Cardiac muscle cell (in vitro differentiated cells and primary cell): ENCODE data around the gene CAMK2G. TPM values are rescaled to one million over a fixed set of nuclear protein-coding genes. Genes with fewer than 3 reads are reported as not detected.

Source experiments
- DNase-seq, 2 donors: peaks; one replicate each; pipeline versions ENCODE4 v3.0.0 to v3.0.0-alpha.2; 2010 to 2017; ENCODE audit warnings: low read depth in 1 of 2, low spot score in 1 of 2
- H3K27ac ChIP-seq: fragments of 200-600 bp; sonication (generic); 2 replicates; pipeline ENCODE4 v1.5.1; 2016
- H3K27me3 ChIP-seq: fragments of 200-600 bp; sonication (generic); 2 replicates; pipeline ENCODE4 v1.6.0; 2016; ENCODE audit warnings: control low read depth
- H3K36me3 ChIP-seq: fragments of 200-600 bp; sonication (generic); 2 replicates; pipeline ENCODE4 v1.5.1; 2016; ENCODE audit warnings: control low read depth
- H3K4me1 ChIP-seq: fragments of 200-600 bp; sonication (generic); 2 replicates; pipeline ENCODE4 v1.8.1; 2017; ENCODE audit warnings: low read depth, mild to moderate bottlenecking, mixed run types
- H3K4me3 ChIP-seq: fragments of 200-600 bp; sonication (generic); 2 replicates; pipeline ENCODE4 v1.5.1; 2016; ENCODE audit warnings: mild to moderate bottlenecking
- H3K9me3 ChIP-seq: fragments of 200-600 bp; sonication (generic); 2 replicates; pipeline ENCODE4 v1.5.1; 2017; ENCODE audit warnings: low read depth, mild to moderate bottlenecking, control low read depth
- polyA plus RNA-seq: library from polyadenylated mRNA; unstranded; fragments of >200 nt; fragmentation: Nextera tagmentation; extraction: Ambion mirVana; gene quantifications from 2 replicates; pipeline ENCODE4 v1.2.1, GENCODE V29; 2016
- total RNA-seq: library from RNA; depleted of rRNA; stranded (reverse); fragments of >200 nt; gene quantifications from 2 replicates; pipeline ENCODE4 v1.2.3, GENCODE V29; 2016
- TF ChIP-seq, protein P1 (sequence below): IDR thresholded peaks from 2 replicates; pipeline ENCODE4 v1.5.1; 2012; ENCODE audit warnings: low read depth, mild to moderate bottlenecking, low read length

Gene CAMK2G
- total and polyA plus RNA-seq, 2 experiments from 2014 or later = 7.7 to 29.8 TPM

GRCh38 chr10:73828161-73828560 is 46.2 kb downstream of the CAMK2G start:
- TF ChIP-seq, protein P1, sequence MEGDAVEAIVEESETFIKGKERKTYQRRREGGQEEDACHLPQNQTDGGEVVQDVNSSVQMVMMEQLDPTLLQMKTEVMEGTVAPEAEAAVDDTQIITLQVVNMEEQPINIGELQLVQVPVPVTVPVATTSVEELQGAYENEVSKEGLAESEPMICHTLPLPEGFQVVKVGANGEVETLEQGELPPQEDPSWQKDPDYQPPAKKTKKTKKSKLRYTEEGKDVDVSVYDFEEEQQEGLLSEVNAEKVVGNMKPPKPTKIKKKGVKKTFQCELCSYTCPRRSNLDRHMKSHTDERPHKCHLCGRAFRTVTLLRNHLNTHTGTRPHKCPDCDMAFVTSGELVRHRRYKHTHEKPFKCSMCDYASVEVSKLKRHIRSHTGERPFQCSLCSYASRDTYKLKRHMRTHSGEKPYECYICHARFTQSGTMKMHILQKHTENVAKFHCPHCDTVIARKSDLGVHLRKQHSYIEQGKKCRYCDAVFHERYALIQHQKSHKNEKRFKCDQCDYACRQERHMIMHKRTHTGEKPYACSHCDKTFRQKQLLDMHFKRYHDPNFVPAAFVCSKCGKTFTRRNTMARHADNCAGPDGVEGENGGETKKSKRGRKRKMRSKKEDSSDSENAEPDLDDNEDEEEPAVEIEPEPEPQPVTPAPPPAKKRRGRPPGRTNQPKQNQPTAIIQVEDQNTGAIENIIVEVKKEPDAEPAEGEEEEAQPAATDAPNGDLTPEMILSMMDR = no peak

GRCh38 chr10:73827346-73828089 is 46.8 kb downstream of the CAMK2G start:
- H3K4me1 ChIP-seq = no peaks in the 10 kb centered on the region
- no peaks in the 10 kb centered on the region for H3K27me3 ChIP-seq
- H3K4me3 ChIP-seq = no peak overlapping the region
- H3K27ac ChIP-seq = no peak overlapping the region
- H3K36me3 ChIP-seq = no peaks in the 10 kb centered on the region
- no peaks in the 10 kb centered on the region for H3K9me3 ChIP-seq
- TF ChIP-seq, protein P1 = no peak
- no peak for DNase-seq

More at GRCh38 chr10:73828161-73828560, 46.2 kb downstream of the CAMK2G start:
- no peaks in the 10 kb centered on the region for H3K4me1 ChIP-seq
- DNase-seq = no peak
- no peak overlapping the region for H3K27ac ChIP-seq
- H3K36me3 ChIP-seq = no peaks in the 10 kb centered on the region
- no peak overlapping the region for H3K4me3 ChIP-seq
- H3K27me3 ChIP-seq = no peaks in the 10 kb centered on the region
- no peaks in the 10 kb centered on the region for H3K9me3 ChIP-seq

DNA sequence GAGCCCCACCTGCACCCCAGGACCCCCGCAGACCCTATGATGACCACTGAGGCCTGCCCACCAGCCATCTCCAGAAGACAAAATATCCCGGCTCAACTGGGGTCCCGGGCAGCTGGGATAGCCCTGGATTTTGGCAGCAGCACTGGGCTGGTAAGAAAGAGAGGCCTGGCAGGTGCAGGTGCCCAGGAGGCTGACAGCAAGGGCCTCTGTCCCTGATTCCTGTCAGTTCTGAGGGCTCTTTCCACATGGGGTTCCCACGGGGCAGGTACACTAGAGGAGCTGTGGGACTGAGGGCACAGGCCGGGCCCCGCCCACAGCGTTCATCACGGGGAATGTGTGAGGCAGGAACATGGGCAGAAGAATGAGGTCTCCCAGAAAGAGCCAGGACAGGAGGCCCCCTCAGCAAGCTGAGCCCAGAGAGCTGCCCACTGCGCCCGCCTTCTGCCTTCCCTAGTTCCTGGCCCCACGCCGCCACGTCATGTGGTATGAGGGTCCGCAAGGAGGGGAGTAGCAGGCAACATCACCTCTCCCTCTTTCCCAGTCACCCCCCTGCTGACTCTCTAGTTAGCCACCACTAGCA is 50.1 kb downstream of the CAMK2G start:
- TF ChIP-seq, protein P1 = no peak
- no peak overlapping the region for H3K27ac ChIP-seq
- H3K36me3 ChIP-seq = no peaks in the 10 kb centered on the region
- no peak overlapping the region for H3K4me3 ChIP-seq
- no peaks in the 10 kb centered on the region for H3K27me3 ChIP-seq
- no peaks in the 10 kb centered on the region for H3K4me1 ChIP-seq
- DNase-seq = no peak
- H3K9me3 ChIP-seq = no peaks in the 10 kb centered on the region

- Histone ChIP-seq H3K4me3 (no peak overlapping the region), H3K9me3 (no peaks in the 10 kb centered on the region), H3K27ac (no peak overlapping the region), H3K27me3 (no peaks in the 10 kb centered on the region), H3K4me1 (no peaks in the 10 kb centered on the region), H3K36me3 (no peaks in the 10 kb centered on the region)
- TF ChIP-seq, protein P1 = no peak
- DNase-seq = no peak
These were observed 51.0 kb downstream of the CAMK2G start for GRCh38 chr10:73823391-73823790.

DNA sequence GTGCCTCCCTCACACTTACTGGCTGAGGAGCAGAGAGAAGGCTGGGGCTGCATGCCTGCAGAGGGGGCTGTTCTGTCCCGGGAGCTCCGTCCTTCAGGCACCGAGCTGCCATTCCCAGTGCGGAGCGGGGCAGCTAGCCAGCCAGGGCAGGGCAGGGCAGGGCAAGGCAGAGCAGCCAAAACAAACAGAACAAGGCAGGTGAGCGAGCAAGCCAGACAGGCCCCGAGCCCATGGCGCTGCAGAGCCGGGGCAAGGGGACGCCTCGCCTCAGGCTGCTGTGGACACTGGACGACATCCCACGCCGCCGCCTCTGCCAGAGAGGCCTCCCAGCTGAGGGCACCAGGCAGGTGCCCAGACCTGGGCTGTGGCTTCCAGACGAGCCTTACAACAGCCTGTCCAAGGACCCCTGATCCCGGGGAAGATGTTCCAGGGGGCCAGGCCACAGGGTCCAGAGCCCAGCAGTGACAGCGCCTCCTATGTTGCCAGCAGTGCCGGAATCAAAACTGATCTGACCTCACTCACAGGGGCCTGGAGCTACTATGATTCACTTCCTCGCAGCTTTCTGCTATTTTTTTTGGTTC is 54.8 kb downstream of the CAMK2G start:
- Histone ChIP-seq H3K36me3 (no peaks in the 10 kb centered on the region), H3K4me1 (no peaks in the 10 kb centered on the region), H3K4me3 (no peak overlapping the region), H3K27me3 (no peaks in the 10 kb centered on the region), H3K9me3 (no peaks in the 10 kb centered on the region), H3K27ac (no peak overlapping the region)
- TF ChIP-seq, protein P1 = peak; percentile 43
- DNase-seq = peak in 1 of 2 donors; percentile 40
